Natural killer cell (primary cell): ENCODE results near the gene SERTAD4. TPM values are rescaled to one million over a fixed set of nuclear protein-coding genes. Genes with fewer than 3 reads are reported as not detected.
"Not testable (repeated sequence)": the region's sequence is repeated elsewhere in the genome, so short reads cannot be mapped to it uniquely, and the experiment has no call there.

Source experiments
- ATAC-seq, 3 donors: fragments of 150-1000 bp in 2 of 3; fragments of 200-7000 bp in 1 of 3; cut with Tn5 transposase; 1 replicate in 1 of 3; 2 replicates in 2 of 3; pipeline ENCODE4 v1.10.0; 2021; ENCODE audit warnings: mild to moderate bottlenecking in 2 of 3, moderate library complexity in 2 of 3
- DNase-seq, 2 donors: peaks; one replicate each; pipeline versions ENCODE4 v3.0.0 to v3.0.0-alpha.2; 2013 to 2021; ENCODE audit warnings: mixed read lengths in 1 of 2
- H3K27ac ChIP-seq: one replicate; pipeline ENCODE4 v1.5.1; 2013; ENCODE audit warnings: mild to moderate bottlenecking, low read length
- H3K27me3 ChIP-seq: one replicate; pipeline ENCODE4 v1.6.1; 2013; ENCODE audit warnings: low read length; ENCODE audit not compliant: control insufficient read depth, insufficient read depth
- H3K36me3 ChIP-seq: one replicate; pipeline ENCODE4 v1.6.1; 2013; ENCODE audit warnings: low read length; ENCODE audit not compliant: control insufficient read depth, insufficient read depth
- H3K4me1 ChIP-seq: one replicate; pipeline ENCODE4 v1.6.1; 2013; ENCODE audit warnings: low read length; ENCODE audit not compliant: control insufficient read depth, insufficient read depth
- H3K4me3 ChIP-seq: one replicate; pipeline ENCODE4 v1.5.1; 2013; ENCODE audit warnings: low read length
- H3K9me3 ChIP-seq: one replicate; pipeline ENCODE4 v1.6.1; 2013; ENCODE audit warnings: low read length; ENCODE audit not compliant: control insufficient read depth, insufficient read depth
- H3K27ac Mint-ChIP-seq, 2 donors: one replicate each; pipeline ENCODE4 v1.8.0; 2022; ENCODE audit warnings: mild to moderate bottlenecking in 2 of 2, mixed read lengths in 2 of 2, moderate library complexity in 1 of 2
- H3K27me3 Mint-ChIP-seq, 2 donors: one replicate each; pipeline ENCODE4 v1.8.0; 2022; ENCODE audit warnings: low read depth in 2 of 2, mixed read lengths in 2 of 2
- H3K36me3 Mint-ChIP-seq: one replicate; pipeline ENCODE4 v1.8.0; 2022; ENCODE audit warnings: mixed read lengths
- H3K4me1 Mint-ChIP-seq, 2 donors: one replicate each; pipeline ENCODE4 v1.8.0; 2022; ENCODE audit warnings: mixed read lengths in 2 of 2
- H3K4me3 Mint-ChIP-seq: one replicate; pipeline ENCODE4 v1.8.0; 2022; ENCODE audit warnings: mild to moderate bottlenecking, moderate library complexity, mixed read lengths
- H3K9me3 Mint-ChIP-seq, 2 donors: one replicate each; pipeline ENCODE4 v1.8.0; 2022; ENCODE audit warnings: mixed read lengths in 2 of 2
- WGBS: methylation state at CpG from one replicate; pipeline ENCODE4 v1.1.7; 2013; ENCODE audit warnings: missing lambda C conversion rate; ENCODE audit not compliant: insufficient coverage; 5-methylcytosine and 5-hydroxymethylcytosine counted together
- intact Hi-C: fragments of 100-400 bp; cut with micrococcal nuclease; formaldehyde crosslinking; loops from one replicate; pipeline ENCODE4 v1.14.2; 2022
- total RNA-seq, 4 donors: library from RNA; stranded (reverse); fragments of 120-200 nt in 1 of 4; gene quantifications; one replicate each; pipeline versions ENCODE4 v1.2.3 to v1.2.4, GENCODE V29; 2013 to 2022
- TF ChIP-seq, protein P1 (sequence below): fragments of 200-600 bp; IDR thresholded peaks from one replicate; pipeline ENCODE4 v1.8.0; 2022; ENCODE audit warnings: antibody characterized with exemption

The SERTAD4 gene
- not detected for total RNA-seq
- not detected for total RNA-seq (2013)

DNA sequence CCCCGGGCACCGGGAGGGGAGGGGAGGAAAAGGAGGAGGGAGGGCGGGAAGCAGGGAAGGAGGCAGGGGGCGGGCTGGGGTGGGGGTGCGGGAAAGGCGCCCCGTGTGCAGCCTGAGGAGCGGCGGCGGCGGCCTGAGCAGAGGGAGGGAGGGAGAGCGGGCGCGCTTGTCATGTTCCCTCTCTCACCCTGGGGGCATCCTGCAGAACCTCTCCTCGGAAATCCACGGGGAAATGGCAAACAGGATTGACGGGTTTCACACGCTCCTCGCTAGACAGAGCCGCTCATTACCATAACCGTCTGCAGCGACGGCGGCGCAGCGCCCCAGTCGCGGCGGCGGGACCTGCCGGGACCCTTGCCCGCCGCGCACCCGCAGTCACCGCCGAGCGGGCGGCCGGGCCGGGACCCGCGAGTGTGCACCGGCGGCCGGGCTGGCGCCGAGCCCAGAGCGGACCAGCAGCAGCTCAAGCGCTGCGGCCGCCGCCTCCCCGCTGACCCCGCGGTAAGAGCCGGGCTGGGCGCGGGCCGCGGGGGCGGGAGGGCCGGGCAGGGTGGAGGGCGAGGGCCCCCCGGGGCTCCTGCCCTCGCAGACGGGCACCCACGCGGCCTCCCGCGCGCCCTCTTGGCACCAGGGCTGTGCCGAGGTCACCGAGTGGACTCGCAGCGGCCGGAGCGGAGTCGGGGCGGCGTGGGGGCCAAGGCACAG lies at the start of gene SERTAD4:
Gene SERTAD4, plus strand, starts transcription at position 286 of the 705 bp plus-strand sequence. CDS start 5,165 bp downstream, outside the sequence.
- DNase-seq (no peak), ATAC-seq (peak in 1 of 3 donors; percentile 28)
- intact Hi-C loops = no loop called here
- Histone ChIP-seq H3K27ac (no peak within 1 kb of the TSS), H3K4me1 (peaks cover 14% of the 10 kb centered on the region), H3K4me3 (peak within 1 kb of the TSS; percentile 10), H3K27me3 (peaks cover 31% of the 10 kb centered on the region), H3K9me3 (no peaks in the 10 kb centered on the region), H3K36me3 (no peaks in the 10 kb centered on the region)
- TF ChIP-seq, protein P1, sequence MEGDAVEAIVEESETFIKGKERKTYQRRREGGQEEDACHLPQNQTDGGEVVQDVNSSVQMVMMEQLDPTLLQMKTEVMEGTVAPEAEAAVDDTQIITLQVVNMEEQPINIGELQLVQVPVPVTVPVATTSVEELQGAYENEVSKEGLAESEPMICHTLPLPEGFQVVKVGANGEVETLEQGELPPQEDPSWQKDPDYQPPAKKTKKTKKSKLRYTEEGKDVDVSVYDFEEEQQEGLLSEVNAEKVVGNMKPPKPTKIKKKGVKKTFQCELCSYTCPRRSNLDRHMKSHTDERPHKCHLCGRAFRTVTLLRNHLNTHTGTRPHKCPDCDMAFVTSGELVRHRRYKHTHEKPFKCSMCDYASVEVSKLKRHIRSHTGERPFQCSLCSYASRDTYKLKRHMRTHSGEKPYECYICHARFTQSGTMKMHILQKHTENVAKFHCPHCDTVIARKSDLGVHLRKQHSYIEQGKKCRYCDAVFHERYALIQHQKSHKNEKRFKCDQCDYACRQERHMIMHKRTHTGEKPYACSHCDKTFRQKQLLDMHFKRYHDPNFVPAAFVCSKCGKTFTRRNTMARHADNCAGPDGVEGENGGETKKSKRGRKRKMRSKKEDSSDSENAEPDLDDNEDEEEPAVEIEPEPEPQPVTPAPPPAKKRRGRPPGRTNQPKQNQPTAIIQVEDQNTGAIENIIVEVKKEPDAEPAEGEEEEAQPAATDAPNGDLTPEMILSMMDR = no peak
- Mint-ChIP-seq H3K27me3 (peaks cover 32 to 54% of the 10 kb centered on the region in 2 donors), H3K4me3 (peak within 1 kb of the TSS; percentile 72), H3K36me3 (no peaks in the 10 kb centered on the region), H3K9me3 (no peaks in the 10 kb centered on the region), H3K4me1 (peaks cover 12 to 15% of the 10 kb centered on the region in 2 donors), H3K27ac (no peak within 1 kb of the TSS)
- whole genome bisulfite sequencing = under 1% methylated on average over 80 of the region's 81 CpGs

DNA sequence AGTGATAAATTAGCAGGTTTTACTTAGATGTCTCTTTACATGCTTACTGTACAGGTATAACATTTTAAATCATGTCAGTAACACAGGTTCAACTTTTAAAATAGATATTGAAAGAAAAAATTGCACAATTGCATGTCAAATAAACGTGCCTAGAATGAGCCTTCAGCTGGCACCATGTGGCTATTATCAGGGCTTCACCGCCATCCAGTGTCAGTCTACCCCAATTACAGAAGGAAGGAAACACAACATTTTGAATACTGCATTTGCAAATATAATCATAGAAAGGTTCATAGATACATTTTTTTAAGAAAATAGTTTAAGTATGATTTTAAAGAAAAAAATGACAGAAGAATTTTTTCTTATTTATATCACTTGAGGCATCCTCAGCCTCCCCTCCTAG lies 47.5 kb upstream of the SERTAD4 start:
- ATAC-seq = no peak
- Mint-ChIP-seq H3K36me3 (no peaks in the 10 kb centered on the region), H3K27ac (no peak overlapping the region), H3K4me3 (no peak overlapping the region), H3K9me3 (no peaks in the 10 kb centered on the region), H3K4me1 (no peaks in the 10 kb centered on the region), H3K27me3 (peaks cover 3 to 17% of the 10 kb centered on the region in 2 donors)
- H3K9me3 ChIP-seq = no peaks in the 10 kb centered on the region
- TF ChIP-seq, protein P1 = no peak
- no peak overlapping the region for H3K27ac ChIP-seq
- WGBS = 56% methylated on average over 2 of the region's 2 CpGs
- DNase-seq = no peak
- intact Hi-C loops = no loop called here
- no peaks in the 10 kb centered on the region for H3K27me3 ChIP-seq
- no peak overlapping the region for H3K4me3 ChIP-seq
- H3K4me1 ChIP-seq = no peaks in the 10 kb centered on the region
- no peaks in the 10 kb centered on the region for H3K36me3 ChIP-seq

DNA sequence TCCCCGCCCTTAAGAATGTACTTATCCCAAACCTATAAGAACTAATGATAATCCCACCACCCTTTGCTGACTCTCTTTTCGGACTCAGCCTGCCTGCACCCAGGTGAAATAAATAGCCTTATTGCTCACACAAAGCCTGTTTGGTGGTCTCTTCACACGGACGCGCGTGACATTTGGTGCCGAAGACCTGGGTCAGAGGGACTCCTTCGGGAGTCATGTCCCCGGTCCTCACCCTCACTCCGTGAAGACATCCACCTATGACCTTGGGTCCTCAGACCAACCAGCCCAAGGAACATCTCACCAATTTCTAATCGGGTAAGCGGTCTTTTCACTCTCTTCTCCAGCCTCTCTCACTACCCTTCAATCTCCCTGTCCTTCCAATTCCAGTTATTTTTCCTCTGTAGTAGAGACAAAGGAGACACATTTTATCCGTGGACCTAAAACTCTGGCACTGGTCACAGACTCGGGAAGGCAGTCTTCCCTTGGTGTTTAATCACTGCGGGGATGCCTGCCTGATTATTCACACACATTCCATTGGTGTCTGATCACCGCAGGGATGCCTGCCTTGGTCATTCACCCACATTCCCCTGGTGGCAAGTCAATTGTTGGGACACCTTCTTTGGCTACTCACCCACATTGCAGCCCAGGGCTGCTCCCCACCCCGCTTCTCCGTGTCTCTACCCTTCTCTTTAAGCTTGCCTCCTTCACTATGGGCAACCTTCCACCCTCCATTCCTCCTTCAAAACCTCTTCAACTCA lies 44.6 kb upstream of the SERTAD4 start:
- DNase-seq, H3K4me1 ChIP-seq, intact Hi-C loops, H3K27ac Mint-ChIP-seq, H3K27me3 Mint-ChIP-seq, H3K27ac ChIP-seq, H3K4me3 ChIP-seq, H3K27me3 ChIP-seq, H3K4me1 Mint-ChIP-seq, ATAC-seq, H3K9me3 ChIP-seq, H3K9me3 Mint-ChIP-seq, H3K36me3 Mint-ChIP-seq, H3K4me3 Mint-ChIP-seq, H3K36me3 ChIP-seq: not testable (repeated sequence)
- 88% methylated on average over 18 of the region's 18 CpGs for WGBS

DNA sequence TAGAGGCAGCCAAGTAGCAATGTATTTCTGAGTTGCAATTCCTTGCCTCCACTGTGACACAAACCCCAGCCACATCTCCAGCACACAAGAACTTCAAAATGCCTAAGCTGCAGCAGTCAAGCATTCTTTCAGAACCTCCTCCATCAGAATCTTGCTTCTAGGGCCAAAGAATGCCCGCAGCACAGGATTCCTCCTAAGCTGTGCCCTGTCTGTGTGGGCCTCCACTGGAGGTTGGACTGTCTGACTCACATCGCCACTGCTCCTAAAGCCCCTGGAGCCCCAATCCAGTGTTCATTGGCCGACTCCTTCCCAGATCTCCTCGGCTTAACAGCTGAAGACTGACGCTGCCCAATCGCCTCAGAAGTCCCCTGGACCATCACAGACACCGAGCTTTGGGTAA lies 43.2 kb upstream of the SERTAD4 start:
- H3K27ac ChIP-seq = no peak overlapping the region
- no peaks in the 10 kb centered on the region for H3K27me3 ChIP-seq
- H3K36me3 ChIP-seq = no peaks in the 10 kb centered on the region
- H3K4me1 ChIP-seq = no peaks in the 10 kb centered on the region
- Mint-ChIP-seq H3K36me3 (no peaks in the 10 kb centered on the region), H3K27ac (no peak overlapping the region), H3K4me1 (no peaks in the 10 kb centered on the region), H3K4me3 (no peak overlapping the region), H3K9me3 (no peaks in the 10 kb centered on the region), H3K27me3 (no peaks in the 10 kb centered on the region)
- ATAC-seq (no peak), DNase-seq (no peak)
- 84% methylated on average over 7 of the region's 7 CpGs for WGBS
- H3K9me3 ChIP-seq = peaks cover 4% of the 10 kb centered on the region
- no peak overlapping the region for H3K4me3 ChIP-seq
- TF ChIP-seq, protein P1 = no peak
- intact Hi-C loops = no loop called here
